HG02973 (cell line): ENCODE measurements around the gene APP.
"Not testable (repeated sequence)": the region's sequence is repeated elsewhere in the genome, so short reads cannot be mapped to it uniquely, and the experiment has no call there.

Experiments
- ATAC-seq: cut with Tn5 transposase; IDR thresholded peaks from one replicate; pipeline ENCODE4 v1.9.1; 2021; ENCODE audit warnings: moderate library complexity; ENCODE audit not compliant: unreplicated experiment

Gene APP

DNA sequence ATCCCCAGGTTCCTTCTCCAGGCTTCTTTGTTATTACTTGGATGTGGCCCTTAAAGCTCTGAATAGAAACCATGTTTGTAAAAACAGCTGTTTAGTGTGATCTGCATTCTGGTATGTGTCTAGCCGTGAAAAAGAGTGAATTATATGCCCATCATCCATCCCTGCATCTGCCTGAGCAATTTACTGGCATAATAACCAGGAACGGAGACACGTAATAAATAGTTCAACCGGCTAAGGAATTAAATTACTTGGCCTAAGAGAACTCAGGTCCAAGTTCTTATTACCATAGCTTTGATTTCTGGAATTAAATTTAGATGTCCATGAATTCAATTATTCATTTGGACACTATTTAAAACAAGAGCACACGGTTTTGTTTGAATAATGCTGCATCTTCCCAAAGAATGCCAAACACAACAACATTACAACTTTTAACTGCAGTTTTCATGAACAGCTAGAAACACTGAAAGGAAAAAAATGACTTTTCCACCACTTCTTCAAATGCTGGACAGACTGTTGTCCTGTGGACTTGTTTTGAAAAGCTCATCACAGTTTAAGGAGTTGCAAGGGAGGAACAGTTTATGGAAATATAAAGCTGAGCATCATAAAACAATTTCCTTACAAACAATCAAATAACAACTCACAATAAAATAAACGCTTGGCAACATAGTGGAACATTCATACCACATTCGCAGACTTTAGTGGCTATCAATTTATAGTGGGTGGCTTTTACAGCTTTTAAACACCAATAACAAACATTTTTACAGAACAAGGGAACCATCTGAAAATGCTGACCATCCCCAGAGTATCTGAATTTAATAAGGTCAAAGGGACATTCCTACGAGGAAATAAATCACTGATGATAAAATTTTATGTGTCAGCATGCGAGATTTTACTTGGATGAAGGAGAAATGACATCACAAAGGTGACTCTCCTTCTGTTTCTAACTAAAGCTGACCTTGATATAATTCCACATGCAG, 144.7 kb downstream of the APP start:
- no peak for ATAC-seq

DNA sequence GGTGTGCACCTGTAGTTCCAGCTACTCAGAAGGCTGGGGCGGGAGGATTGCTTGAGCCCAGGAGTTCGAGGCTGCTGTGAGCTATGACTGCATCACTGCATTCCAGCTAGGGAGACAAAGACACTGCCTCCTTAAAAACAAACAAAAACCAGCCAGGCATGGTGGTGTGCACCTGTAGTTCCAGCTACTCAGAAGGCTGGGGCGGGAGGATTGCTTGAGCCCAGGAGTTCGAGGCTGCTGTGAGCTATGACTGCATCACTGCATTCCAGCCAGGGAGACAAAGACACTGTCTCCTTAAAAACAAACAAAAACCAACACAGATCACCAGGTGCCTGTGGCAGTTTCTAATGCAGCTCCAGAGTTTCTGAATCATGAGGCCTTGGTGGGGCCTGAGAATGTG, 147.2 kb downstream of the APP start:
- not testable (repeated sequence) for ATAC-seq

DNA sequence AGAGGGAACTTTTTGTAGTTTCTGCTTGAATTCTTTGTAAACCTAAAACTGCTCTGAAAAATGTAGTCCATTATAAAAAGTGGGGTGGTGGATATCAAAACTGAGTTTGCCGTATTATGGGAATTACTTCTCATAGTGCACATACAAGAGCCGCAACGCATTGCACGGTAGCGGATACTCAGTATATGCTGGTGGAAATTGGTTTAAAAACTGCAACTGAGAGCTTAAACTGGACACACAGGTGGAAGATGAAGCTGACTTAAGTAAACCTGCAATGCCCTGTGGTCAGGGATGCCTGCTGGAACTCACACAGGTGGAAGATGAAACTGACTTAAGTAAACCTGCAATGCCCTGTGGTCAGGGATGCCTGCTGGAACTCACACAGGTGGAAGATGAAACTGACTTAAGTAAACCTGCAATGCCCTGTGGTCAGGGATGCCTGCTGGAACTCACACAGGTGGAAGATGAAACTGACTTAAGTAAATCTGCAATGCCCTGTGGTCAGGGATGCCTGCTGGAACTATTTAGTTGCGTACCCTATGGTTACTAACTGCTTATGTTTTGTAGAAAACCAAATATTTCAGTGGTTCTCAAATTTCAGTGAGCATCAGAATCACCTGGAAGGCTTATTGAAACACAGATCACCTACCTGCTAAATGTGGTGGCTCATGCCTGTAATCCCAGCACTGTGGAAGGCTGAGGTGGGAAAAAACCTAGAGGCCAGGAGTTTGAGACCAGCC, 147.8 kb downstream of the APP start:
- not testable (repeated sequence) for ATAC-seq

DNA sequence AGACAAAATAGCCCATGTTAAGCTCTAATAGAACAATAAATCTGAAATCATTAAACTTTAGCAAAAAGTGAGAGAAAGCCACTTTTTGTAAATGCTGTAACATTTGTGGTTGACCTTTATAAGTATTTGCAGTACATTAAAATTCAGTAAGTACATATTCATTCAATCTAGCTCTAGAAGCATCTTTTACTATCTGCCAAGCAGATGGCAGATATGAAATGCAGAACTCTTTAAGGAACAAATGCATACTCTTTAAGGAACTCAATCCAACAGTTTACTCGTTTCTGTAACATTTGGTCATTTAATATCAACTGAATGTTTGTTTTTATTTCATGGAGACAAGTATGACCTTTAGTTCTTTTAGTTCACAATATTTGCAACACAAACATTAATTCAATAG, 150.1 kb downstream of the APP start:
- ATAC-seq: no peak

DNA sequence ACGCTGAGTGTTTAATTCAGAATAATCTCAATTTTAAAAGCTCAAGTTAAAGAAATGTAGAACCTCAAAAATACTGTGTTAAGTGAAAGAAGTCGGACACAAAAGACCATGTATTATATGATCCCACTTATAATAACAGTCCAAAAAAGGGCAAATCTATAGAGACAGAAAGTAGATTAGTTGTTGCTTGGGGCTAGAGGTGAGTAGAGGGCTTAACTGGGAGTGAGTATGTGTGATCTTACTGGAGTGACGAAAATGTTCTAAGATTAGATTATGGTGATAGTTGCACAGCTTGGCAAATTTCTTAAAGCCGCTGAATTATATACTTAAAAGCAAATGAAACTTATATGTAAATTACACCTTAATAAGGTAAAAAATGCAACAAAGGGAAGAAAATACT, 150.5 kb downstream of the APP start:
- ATAC-seq: no peak

DNA sequence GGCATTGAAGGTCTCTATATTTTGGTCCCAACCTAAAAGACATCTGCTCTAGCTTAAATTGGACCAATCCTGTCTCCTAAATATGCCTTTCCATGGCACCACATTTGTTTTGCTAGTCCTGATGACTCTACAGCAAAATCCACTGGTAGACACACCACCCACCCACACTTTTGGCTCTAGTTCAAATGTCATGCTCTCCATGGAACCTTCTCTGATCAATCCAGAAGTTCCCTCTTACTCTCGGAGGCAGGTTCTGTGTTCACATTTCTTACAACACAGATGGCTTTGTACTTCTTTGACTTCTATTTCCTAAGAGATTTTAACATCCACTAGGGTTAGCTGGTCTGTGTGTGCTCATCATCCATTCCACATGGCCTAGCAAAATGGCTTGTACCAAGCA, 151.3 kb downstream of the APP start:
- no peak for ATAC-seq

DNA sequence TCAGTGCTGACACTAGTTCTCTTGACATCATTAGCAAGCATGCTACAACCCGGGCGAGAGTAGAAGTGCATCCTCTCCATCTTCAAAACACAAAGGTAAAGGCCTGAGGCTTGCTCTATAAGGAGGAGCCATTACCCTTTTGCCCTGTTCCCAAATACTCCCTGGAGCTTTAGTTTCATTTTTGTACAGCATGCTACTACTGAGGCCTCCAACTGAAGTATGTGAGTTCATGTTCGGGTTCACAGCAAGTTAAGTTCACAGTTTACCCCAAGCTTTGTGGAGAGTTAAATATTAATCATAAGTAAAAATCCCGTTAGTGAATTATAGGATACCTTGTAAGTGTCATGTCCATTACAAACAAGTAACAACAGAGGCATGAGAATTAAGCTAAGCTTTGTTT, 156.6 kb downstream of the APP start:
- ATAC-seq: no peak

GRCh38 chr21:26012482-26012881, 158.1 kb downstream of the APP start:
- not testable (repeated sequence) for ATAC-seq

GRCh38 chr21:26011292-26011940, 159.2 kb downstream of the APP start:
- ATAC-seq: no peak

DNA sequence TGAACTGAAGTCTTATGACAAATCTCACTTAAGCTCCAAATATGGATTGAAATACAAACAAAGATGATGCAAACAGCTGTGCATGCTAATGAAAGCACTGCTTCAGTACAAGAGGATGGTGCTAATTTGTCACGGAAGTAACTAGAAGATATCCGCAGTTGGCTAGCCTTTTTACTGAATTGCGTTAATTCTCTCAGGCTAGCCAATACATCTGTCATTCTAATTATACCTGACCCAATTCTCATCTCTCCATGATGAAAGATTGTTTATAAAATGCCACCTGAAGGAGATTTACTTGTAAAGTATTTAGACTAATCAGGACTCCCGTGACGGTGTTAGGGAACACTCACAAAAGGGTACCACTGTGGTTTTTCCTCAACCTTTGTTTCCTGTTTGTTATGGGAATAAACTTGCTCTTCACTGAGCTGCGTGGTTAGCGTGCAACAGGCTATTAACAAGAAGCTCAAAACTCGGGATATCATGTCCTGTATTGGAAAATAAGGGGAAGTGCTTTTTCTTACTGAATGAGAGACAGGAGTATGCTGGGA, 162.5 kb downstream of the APP start:
- ATAC-seq: no peak

GRCh38 chr21:26005464-26005863, 165.1 kb downstream of the APP start:
- no peak for ATAC-seq

DNA sequence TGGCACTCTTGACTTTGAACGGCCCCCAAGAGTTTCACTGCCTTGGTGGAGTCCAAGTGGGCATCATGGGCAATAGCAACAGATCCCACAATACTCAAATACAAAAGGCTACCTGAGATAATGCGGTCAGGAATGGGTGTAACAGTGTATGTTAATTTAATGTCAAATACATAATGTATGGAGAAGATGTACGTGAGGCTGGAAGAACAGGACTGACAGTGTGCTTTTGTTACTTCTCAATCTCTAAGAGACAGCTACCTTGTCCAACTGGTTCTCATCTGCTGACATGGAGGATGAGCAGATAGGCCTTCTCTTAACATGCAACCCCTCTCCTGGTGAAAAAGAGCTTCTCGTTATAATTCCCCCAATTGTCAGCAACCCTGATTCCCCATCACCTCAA, 167.2 kb downstream of the APP start:
- ATAC-seq: no peak

- no peak for ATAC-seq
These were observed 169.2 kb downstream of the APP start for GRCh38 chr21:26001356-26001755.

DNA sequence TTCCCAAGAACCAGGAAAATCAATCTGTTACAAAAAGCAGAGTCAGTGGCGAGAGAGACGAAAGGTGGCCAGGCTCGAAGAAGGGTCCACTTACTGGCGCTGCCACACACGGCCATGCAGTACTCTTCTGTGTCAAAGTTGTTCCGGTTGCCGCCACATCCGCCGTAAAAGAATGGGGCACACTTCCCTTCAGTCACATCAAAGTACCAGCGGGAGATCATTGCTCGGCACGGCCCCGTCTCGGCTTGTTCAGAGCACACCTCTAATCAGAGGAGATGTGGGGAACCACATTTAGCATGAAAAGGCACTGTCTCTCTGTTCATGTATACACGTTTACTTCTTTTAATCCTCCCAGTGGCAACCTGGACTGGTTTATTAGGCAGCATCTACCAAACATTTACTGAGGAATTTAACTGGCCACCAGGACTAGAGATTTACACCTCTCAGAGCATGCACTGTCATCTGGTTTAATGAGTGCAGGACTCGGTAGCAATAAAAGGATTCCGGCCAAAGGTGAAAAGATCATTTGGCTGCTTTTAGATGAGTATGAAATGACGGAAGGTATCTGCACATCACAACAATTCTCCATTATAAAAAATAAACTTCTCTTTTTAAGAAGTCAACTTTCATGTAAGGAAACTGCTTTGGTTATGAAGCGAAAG, 170.5 kb downstream of the APP start:
- no peak for ATAC-seq

DNA sequence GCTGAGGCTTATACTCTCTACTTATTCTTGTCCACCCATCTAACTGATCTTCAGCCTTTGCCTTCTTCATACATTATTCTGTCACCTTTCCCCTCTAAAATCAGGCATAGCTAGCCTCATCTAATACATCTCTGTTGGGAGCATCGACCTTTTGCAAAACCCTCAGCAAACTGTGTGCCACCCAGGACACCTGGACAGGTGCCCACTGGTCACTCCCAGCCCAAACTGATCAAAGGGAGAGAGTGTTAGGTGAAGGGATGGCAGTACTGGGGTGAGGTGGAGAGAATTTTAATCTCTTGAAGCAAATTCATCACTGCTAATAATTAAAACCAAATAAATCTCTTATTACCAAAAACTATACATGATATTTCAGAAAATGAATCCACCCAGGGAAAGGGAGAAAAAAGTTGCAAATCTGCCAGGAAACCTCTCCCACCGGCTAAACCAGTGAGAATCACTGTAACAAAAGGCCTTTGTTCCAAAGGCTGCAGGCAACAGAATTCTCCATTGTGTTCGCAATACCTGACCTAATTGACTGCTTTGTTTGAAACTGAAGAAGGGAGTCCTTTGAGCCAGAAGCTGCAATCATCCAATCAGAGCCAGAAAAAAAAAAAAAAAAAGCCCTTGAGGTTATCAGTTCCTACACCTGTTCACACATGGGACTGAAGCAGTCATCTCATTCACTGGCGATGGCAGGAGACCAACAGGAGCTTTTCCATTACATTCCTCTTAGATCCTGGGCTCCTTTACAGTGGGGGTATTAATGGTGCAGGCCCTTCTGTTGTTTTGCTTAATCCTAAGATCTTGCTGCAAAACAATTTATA, 172.6 kb downstream of the APP start:
- no peak for ATAC-seq

- ATAC-seq: no peak
These were observed 175.3 kb downstream of the APP start for GRCh38 chr21:25995278-25995677.

GRCh38 chr21:25994758-25995163, 175.8 kb downstream of the APP start:
- no peak for ATAC-seq

GRCh38 chr21:25988738-25989137, 181.8 kb downstream of the APP start:
- ATAC-seq: no peak

- ATAC-seq: no peak
These were observed 183.0 kb downstream of the APP start for GRCh38 chr21:25987531-25987930.

DNA sequence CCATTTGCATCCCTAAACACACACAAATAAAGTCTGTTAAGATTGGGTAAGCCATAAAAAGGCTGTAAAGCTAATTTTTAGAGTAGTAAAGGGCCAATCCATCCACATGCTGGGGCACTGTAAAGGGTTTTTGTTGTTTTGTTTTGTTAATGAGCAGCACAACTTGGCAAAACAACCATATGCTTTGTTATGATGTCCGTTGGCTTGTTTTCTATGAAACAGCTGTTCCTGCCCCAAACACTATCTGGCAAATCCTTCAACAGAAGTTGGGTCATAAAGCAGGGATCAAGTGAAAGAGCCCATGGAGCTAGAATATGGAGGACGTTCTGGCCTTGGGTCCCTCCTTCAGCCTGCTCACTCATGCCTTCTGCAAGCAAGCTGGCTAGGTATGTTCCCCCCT, 183.6 kb downstream of the APP start:
- no peak for ATAC-seq
